ENCODE results near the gene IFITM2. TPM values are rescaled to one million over a fixed set of nuclear protein-coding genes. Genes with fewer than 3 reads are reported as not detected.

Gene IFITM2
- total RNA-seq, 1 donor from 2014 or later: 3.7 TPM

- Histone ChIP-seq H3K4me3 (ENCODE audit: low read depth, low read length) (no peak overlapping the region), H3K27me3 (ENCODE audit: control insufficient read depth, insufficient read depth, low read length) (peaks cover 12% of the 10 kb centered on the region), H3K36me3 (ENCODE audit: control insufficient read depth, insufficient read depth, low read length) (no peaks in the 10 kb centered on the region)
- DNase-seq (ENCODE audit: low read depth) (no peak), FAIRE-seq (no peak)
- TF ChIP-seq CTCF (IDR thresholded peaks at IDR 0.05; ENCODE audit: insufficient read depth, low read length, severe bottlenecking): peak; percentile 4
These were observed 7.5 kb upstream of the IFITM2 start for GRCh38 chr11:299951-300735.

- H3K27me3 ChIP-seq (ENCODE audit: control insufficient read depth, insufficient read depth, low read length): peaks cover 6% of the 10 kb centered on the region
- no peak for DNase-seq (ENCODE audit: low read depth)
- no peaks in the 10 kb centered on the region for H3K36me3 ChIP-seq (ENCODE audit: control insufficient read depth, insufficient read depth, low read length)
- H3K4me3 ChIP-seq (ENCODE audit: low read depth, low read length): no peak overlapping the region
- TF ChIP-seq CTCF (IDR thresholded peaks at IDR 0.05; ENCODE audit: insufficient read depth, low read length, severe bottlenecking): no peak
- no peak for FAIRE-seq
These were observed 4.3 kb upstream of the IFITM2 start for GRCh38 chr11:303363-303762.

- DNase-seq (ENCODE audit: low read depth) (no peak), FAIRE-seq (no peak)
- TF ChIP-seq CTCF (IDR thresholded peaks at IDR 0.05; ENCODE audit: insufficient read depth, low read length, severe bottlenecking): no peak
- Histone ChIP-seq H3K27me3 (ENCODE audit: control insufficient read depth, insufficient read depth, low read length) (peaks cover 3% of the 10 kb centered on the region), H3K36me3 (ENCODE audit: control insufficient read depth, insufficient read depth, low read length) (no peaks in the 10 kb centered on the region), H3K4me3 (ENCODE audit: low read depth, low read length) (no peak overlapping the region)
These were observed 3.5 kb upstream of the IFITM2 start for GRCh38 chr11:304061-304506.

GRCh38 chr11:304915-305843 is 2.4 kb upstream of the IFITM2 start:
- FAIRE-seq (no peak), DNase-seq (ENCODE audit: low read depth) (peak; percentile 44)
- no peaks in the 10 kb centered on the region for H3K36me3 ChIP-seq (ENCODE audit: control insufficient read depth, insufficient read depth, low read length)
- peak; percentile 66 for TF ChIP-seq CTCF (IDR thresholded peaks at IDR 0.05; ENCODE audit: insufficient read depth, low read length, severe bottlenecking)
- no peak overlapping the region for H3K4me3 ChIP-seq (ENCODE audit: low read depth, low read length)
- H3K27me3 ChIP-seq (ENCODE audit: control insufficient read depth, insufficient read depth, low read length): peaks cover 1% of the 10 kb centered on the region

GRCh38 chr11:305844-306211 is 1.8 kb upstream of the IFITM2 start:
- TF ChIP-seq CTCF (IDR thresholded peaks at IDR 0.05; ENCODE audit: insufficient read depth, low read length, severe bottlenecking): no peak
- Histone ChIP-seq H3K4me3 (ENCODE audit: low read depth, low read length) (no peak overlapping the region), H3K27me3 (ENCODE audit: control insufficient read depth, insufficient read depth, low read length) (no peaks in the 10 kb centered on the region), H3K36me3 (ENCODE audit: control insufficient read depth, insufficient read depth, low read length) (no peaks in the 10 kb centered on the region)
- FAIRE-seq: no peak
- DNase-seq (ENCODE audit: low read depth): no peak

Data from bronchial epithelial cell (primary cell).